NCI-H128 (cell line): ENCODE measurements around the gene NFIA.

ENCODE experiments used
- DNase-seq: peaks from one replicate; lab custom pipeline; 2025; ENCODE audit not compliant: unreplicated experiment; lab: John Stamatoyannopoulos, UW

NFIA gene

DNA sequence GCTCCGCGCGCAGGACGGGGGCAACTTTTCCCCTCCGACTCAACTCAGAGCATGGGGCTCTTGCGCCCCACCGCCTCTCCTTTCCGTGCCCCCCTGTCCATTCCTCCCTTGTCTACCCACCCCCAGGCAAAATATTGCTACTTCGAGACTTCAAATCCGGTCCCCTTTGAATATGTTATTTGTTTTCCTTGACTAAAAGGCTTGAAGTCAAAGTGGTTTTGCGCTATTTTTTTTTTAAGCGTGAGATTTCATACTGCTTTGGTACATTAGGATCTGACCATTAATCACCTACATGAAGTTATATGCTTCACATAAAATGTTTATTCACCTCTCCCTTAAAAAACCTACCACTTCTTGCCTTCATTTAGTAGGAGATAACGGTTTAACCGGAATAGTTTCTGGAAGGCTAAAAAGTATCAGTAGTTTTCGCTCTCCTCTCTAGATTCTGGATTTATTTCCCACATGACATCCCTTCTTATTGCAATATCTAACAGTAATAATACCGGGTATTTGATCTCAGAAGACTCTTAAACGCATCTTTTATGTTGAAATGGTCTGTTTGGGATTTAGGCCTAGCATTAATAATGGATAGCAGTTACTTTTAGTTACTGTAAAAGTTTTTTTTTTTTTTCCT, 1.6 kb downstream of the NFIA start:
- no peak for DNase-seq

GRCh38 chr1:61084491-61085031, 2.2 kb downstream of the NFIA start:
- no peak for DNase-seq

DNA sequence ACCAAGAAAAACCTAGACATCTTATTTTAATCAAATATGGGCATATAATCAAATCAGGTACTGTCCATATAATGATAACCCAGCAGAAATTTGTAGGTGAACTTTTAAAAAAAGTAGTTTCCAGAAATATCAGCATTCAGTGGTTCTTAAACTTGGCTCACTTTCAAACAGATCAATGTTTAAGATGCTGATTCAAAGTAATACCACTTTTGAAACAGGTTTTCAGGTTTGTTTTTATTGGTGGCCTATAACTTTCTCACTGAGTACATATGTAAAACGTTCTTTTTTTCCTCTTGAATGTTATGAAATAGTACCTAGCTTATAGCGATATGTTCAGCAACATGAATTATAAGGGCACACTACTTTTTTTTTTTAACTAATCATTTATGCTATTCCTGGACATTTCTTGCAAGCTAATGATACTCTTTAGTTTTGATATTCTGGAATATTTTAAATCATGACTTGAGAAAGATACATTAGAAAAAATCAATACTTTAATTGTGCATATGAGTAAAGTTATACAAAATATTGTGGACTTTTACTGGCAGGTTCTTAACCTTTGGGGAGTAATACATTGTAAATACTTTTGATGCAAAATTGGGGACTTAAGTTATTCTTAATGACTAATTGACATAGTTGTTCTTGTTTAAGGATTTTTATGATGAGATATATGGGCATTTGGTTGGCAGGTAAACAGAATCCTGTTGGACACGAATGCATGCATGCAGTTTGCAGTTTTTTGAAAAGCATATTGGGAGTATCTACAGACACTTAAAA, 3.0 kb downstream of the NFIA start:
- DNase-seq = no peak

- no peak for DNase-seq
These were observed 3.8 kb downstream of the NFIA start for GRCh38 chr1:61085983-61086644.

- no peak for DNase-seq
These were observed 5.2 kb downstream of the NFIA start for GRCh38 chr1:61087571-61087970.

DNA sequence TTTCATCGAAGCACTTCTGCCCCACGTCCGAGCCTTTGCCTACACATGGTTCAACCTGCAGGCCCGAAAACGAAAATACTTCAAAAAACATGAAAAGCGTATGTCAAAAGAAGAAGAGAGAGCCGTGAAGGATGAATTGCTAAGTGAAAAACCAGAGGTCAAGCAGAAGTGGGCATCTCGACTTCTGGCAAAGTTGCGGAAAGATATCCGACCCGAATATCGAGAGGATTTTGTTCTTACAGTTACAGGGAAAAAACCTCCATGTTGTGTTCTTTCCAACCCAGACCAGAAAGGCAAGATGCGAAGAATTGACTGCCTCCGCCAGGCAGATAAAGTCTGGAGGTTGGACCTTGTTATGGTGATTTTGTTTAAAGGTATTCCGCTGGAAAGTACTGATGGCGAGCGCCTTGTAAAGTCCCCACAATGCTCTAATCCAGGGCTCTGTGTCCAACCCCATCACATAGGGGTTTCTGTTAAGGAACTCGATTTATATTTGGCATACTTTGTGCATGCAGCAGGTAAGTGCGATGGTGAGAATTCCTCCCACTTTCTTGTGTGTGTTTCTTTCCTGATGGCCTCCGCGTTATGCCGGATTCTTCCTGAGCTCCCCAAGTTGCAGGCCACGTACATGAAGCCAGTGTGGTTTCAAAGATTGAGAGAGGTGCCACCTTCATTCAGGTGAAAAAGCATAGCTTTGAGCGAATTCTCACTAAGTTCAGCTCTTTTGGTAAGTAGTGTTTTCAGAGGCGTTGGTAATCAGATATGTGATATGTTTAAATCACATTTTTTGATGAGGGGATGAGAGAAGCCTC, 6.0 kb downstream of the NFIA start:
- no peak for DNase-seq

GRCh38 chr1:61089338-61089737, 7.0 kb downstream of the NFIA start:
- no peak for DNase-seq

- no peak for DNase-seq
These were observed 7.4 kb downstream of the NFIA start for GRCh38 chr1:61089741-61090140.

GRCh38 chr1:61090546-61091202, 8.3 kb downstream of the NFIA start:
- DNase-seq = no peak

DNA sequence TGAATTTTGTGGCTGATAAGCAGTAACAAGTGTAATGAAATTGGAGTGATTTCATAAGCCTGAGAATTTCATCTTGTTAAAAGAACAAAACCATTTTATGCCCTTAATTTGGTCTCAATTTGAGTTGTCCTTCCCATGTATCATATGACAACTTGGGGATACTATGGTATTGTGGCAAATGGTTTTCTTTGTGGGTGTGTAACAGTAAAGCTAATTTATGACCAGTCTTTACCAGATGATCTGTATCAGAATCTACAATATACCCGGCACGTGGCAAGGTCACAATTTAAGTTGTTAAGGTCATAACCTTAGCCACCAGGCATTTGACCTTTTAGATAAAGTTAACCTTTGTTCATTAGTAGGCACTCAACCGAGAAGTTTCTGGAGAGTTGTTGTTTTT, 9.1 kb downstream of the NFIA start:
- DNase-seq = no peak

GRCh38 chr1:61092642-61093041, 10.3 kb downstream of the NFIA start:
- DNase-seq = no peak

DNA sequence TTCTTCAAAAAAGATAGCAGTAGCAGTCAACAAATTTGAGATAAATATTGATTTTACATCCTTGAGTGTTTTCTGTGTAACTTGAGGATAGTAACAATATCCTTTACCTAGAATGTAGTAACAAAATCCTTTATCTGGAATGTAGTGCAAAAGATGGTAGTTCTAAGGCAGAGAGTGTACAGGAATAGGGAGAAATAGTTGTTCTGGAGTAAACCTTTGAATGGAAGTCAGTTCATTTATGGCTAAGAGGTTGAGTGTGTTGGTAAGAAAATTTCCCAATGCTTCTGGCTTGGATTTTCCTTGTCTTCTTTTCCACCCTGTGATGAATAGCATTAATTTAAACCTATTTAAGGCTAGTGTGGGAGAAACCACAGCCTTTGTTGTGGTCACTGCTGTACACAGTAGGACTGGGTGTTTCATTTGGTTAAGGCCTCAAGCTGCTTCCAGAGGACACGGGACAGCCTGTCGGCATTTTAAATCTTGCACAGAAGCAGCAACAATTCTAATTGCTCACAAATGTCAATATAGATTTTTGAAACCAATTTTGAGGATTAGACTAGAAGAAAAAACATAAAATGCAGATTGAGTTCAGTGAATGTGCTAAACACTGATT, 11.3 kb downstream of the NFIA start:
- DNase-seq = no peak

GRCh38 chr1:61094677-61095469, 12.5 kb downstream of the NFIA start:
- DNase-seq = no peak

- DNase-seq = no peak
These were observed 13.1 kb downstream of the NFIA start for GRCh38 chr1:61095470-61095812.

- DNase-seq = no peak
These were observed 15.0 kb downstream of the NFIA start for GRCh38 chr1:61097317-61097716.

GRCh38 chr1:61097722-61098121, 15.4 kb downstream of the NFIA start:
- DNase-seq = no peak

DNA sequence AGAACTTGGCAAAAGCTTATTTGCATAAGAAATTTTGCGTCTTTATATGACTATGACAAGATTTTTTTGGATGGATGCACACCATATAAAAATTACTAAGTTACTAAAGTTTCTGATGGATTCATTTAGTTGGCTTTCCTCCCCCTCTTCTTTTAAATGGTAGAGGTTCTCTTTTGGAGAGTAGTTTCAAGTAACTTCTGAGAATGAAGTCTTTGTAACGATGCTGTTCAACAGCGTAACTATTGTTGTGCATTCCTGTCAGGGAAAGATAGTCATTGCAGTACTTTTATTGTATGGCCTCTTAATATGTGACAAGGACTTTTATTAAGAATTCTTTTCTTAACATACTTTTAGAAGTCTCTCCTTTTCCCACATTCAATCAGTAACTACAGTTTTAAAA, 16.0 kb downstream of the NFIA start:
- no peak for DNase-seq

DNA sequence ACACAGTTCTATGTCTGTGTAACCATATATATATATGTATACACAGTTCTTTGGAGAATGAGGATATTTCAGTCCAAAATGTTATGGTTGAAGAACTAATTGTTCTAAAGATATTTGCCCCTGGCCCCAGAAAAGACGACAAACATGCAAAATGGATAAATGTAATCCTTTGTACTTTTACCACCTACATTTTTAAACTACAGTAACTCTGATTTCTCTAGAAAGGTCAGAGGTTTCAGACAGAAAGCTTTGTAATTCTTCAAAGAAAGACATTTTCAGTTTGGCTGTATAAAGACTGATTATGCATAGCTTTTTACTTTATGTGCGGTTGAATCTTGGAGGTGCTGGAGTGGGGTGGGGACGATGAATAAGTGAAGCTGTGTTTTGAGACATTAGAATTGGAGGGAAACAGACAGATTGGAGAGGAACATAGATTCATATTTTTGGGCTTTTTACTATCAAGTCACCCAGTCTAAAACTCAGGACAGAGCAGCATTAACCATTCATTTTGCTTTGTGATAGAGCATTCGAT, 16.6 kb downstream of the NFIA start:
- no peak for DNase-seq

- DNase-seq = no peak
These were observed 18.2 kb downstream of the NFIA start for GRCh38 chr1:61100578-61100977.
